AG09309 (cell line): ENCODE results near the gene TSPY2.
"Not testable (repeated sequence)": the region's sequence is repeated elsewhere in the genome, so short reads cannot be mapped to it uniquely, and the experiment has no call there.

Experiments used
- DNase-seq: peaks from one replicate; pipeline ENCODE4 v3.0.0-alpha.2; 2010; ENCODE audit warnings: low read depth
- H3K4me3 ChIP-seq: 2 replicates; pipeline ENCODE4 v1.5.1; 2011; ENCODE audit warnings: mild to moderate bottlenecking, low read depth, low read length, moderate library complexity; ENCODE audit not compliant: control insufficient read depth

The TSPY2 gene

GRCh38 chrY:6245923-6246322 lies at the start of gene TSPY2:
Gene TSPY2 (plus strand): TSS chrY:6246223. CDS start chrY:6246269, 46 bp downstream.
- not testable (repeated sequence) for H3K4me3 ChIP-seq, DNase-seq

GRCh38 chrY:6209565-6209964 lies 36.5 kb upstream of the TSPY2 start:
- H3K4me3 ChIP-seq, DNase-seq: not testable (repeated sequence)

- DNase-seq, H3K4me3 ChIP-seq: not testable (repeated sequence)
Measured at GRCh38 chrY:6217045-6217444, 29.0 kb upstream of the TSPY2 start.

- DNase-seq: not testable (repeated sequence)
Measured at GRCh38 chrY:6269839-6270238, 23.8 kb downstream of the TSPY2 start.

More at GRCh38 chrY:6269839-6270238, 23.8 kb downstream of the TSPY2 start:
- H3K4me3 ChIP-seq: not testable (repeated sequence)
